HT-29 (cell line): ENCODE results near the gene MARCKSL1. TPM values are rescaled to one million over a fixed set of nuclear protein-coding genes. Genes with fewer than 3 reads are reported as not detected.
"Not testable (repeated sequence)": the region's sequence is repeated elsewhere in the genome, so short reads cannot be mapped to it uniquely, and the experiment has no call there.

ENCODE experiments used
- DNase-seq: peaks from one replicate; pipeline ENCODE4 v3.0.0-alpha.2; 2015; ENCODE audit warnings: low spot score
- small RNA-seq: library from RNA; depleted of rRNA; stranded (forward); fragments of <200 nt; gene quantifications from one replicate; pipeline ENCODE3, GENCODE V24; 2014
- total RNA-seq: library from RNA; depleted of rRNA; stranded (reverse); fragments of >200 nt; shearing (Covaris generic); gene quantifications from 2 replicates; pipeline ENCODE4 v1.2.3, GENCODE V29; 2014; rRNA removed

Gene MARCKSL1
- total RNA-seq, 1 experiment from 2014 or later: 384 TPM

GRCh38 chr1:32289256-32289655 lies 46.8 kb downstream of the MARCKSL1 start:
- no peak for DNase-seq

- no peak for DNase-seq
Observed at GRCh38 chr1:32286763-32287162, 49.3 kb downstream of the MARCKSL1 start.

DNA sequence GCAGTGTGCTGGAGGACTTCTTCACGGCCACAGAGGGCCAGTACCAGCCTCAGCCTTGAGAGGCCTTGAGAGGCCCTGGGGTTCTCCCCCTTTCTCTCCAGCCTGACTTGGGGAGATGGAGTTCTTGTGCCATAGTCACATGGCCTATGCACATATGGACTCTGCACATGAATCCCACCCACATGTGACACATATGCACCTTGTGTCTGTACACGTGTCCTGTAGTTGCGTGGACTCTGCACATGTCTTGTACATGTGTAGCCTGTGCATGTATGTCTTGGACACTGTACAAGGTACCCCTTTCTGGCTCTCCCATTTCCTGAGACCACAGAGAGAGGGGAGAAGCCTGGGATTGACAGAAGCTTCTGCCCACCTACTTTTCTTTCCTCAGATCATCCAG lies 50.4 kb downstream of the MARCKSL1 start:
- DNase-seq: no peak

DNA sequence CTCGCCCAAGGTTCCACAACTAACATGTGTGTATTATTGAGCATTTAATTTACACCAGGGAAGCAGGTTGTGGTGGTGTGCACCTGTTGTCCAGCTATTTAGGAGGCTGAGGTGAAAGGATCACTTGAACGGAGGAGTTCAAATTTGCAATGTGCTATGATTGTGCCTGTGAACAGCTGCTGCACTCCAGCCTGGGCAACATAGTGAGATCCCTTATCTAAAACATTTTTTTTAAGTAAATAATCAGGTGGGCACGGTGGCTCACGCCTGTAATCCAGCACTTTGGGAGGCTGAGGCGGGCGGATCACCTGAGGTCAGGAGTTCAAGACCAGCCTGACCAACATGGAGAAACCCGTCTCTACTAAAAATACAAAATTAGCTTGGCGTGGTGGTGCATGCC lies 51.3 kb downstream of the MARCKSL1 start:
- DNase-seq: not testable (repeated sequence)

Small RNA genes lying within 50 kb of the gene (small RNA-seq; reads per million reads assigned to genes)
- gene RF00019: not detected

Other genes starting within 250 kb of the MARCKSL1 start
- gene KPNA6, start 228.2 kb downstream of the MARCKSL1 start, total RNA-seq: 22.9 and 25.4 TPM in 2 replicates
- 48.6 and 54.8 TPM in 2 replicates for gene TXLNA, start 156.6 kb downstream of the MARCKSL1 start, total RNA-seq
- 9.5 and 12.3 TPM in 2 replicates for gene CCDC28B, start 135.6 kb downstream of the MARCKSL1 start, total RNA-seq
- 4.8 and 9.1 TPM in 2 replicates for gene IQCC, start 130.6 kb downstream of the MARCKSL1 start, total RNA-seq
- gene DCDC2B, start 127.1 kb downstream of the MARCKSL1 start, total RNA-seq: not detected in 2 replicates
- gene TMEM234, start 113.9 kb downstream of the MARCKSL1 start, total RNA-seq: 21.7 and 25.1 TPM in 2 replicates
- 331 and 332 TPM in 2 replicates for gene EIF3I, start 113.8 kb downstream of the MARCKSL1 start, total RNA-seq
- 0.29 TPM in 1 of 2 replicates, not detected in the other for gene FAM167B, start 89.0 kb downstream of the MARCKSL1 start, total RNA-seq
- 0.33 and 0.76 TPM in 2 replicates for gene LCK, start 85.0 kb downstream of the MARCKSL1 start, total RNA-seq
- gene HDAC1, start 44.1 kb downstream of the MARCKSL1 start, total RNA-seq: 185 and 200 TPM in 2 replicates
- gene FAM229A, start 26.3 kb upstream of the MARCKSL1 start, total RNA-seq: 2.6 and 12.4 TPM in 2 replicates
- 0.08 and 1.8 TPM in 2 replicates for gene TSSK3, start 26.3 kb upstream of the MARCKSL1 start, total RNA-seq
- 48.3 and 54.4 TPM in 2 replicates for gene BSDC1, start 58.2 kb upstream of the MARCKSL1 start, total RNA-seq
- gene ZBTB8B, start 128.8 kb upstream of the MARCKSL1 start, total RNA-seq: not detected in 2 replicates
- 0.84 and 1.0 TPM in 2 replicates for gene ZBTB8A, start 203.2 kb upstream of the MARCKSL1 start, total RNA-seq